ENCODE measurements around the gene PHACTR4.
A peak's percentile ranks its signal among the peaks of the same experiment; 100 is the strongest.
"Not testable (repeated sequence)": the region's sequence is repeated elsewhere in the genome, so short reads cannot be mapped to it uniquely, and the experiment has no call there.

PHACTR4 gene

GRCh38 chr1:28417441-28417922 lies 47.9 kb downstream of the PHACTR4 start:
- in situ Hi-C loops (cut with HindIII; ENCODE audit: low pct_ligation_motif_present, low pct_unique_long_range_greater_than_20kb, low sequenced_read_pairs) = no loop called here
- peak; percentile 90 for DNase-seq

DNA sequence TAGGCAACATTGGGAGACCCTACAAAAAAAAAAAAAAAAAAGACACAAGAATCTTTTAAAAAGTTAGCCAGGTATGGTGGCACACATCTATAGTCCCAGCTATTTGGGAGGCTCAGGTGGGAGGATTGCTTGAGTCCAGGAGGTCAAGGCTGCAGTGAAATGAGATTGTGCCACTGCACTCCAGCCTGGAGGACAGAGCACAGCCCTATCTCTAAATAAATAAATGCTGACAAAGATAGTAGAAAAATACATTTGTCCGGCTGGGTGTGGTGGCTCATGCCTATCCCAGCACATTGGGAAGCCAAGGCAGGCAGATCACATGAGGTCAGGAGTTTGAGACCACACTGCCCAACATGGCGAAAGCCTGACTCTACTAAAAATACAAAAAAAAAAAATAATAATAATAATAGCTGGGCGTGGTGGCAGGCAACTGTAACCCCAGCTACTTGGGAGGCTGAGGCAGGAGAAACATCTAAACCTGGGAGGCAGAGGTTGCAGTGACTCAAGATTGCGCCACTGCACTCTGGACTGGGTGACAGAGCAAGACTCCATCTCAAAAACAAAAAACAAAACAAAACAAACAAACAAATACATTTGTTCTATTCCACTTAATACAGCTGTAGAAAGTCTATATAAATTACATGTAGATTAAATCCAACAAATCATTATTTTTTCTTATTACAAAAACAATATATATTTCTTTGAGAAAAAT lies 48.5 kb downstream of the PHACTR4 start:
- in situ Hi-C loops (cut with HindIII; ENCODE audit: low pct_ligation_motif_present, low pct_unique_long_range_greater_than_20kb, low sequenced_read_pairs) = no loop called here
- DNase-seq = no peak

GRCh38 chr1:28421744-28422143 lies 52.2 kb downstream of the PHACTR4 start:
- in situ Hi-C loops (cut with HindIII; ENCODE audit: low pct_ligation_motif_present, low pct_unique_long_range_greater_than_20kb, low sequenced_read_pairs) = no loop called here
- no peak for DNase-seq

- DNase-seq = no peak
- in situ Hi-C loops (cut with HindIII; ENCODE audit: low pct_ligation_motif_present, low pct_unique_long_range_greater_than_20kb, low sequenced_read_pairs) = no loop called here
Observed at GRCh38 chr1:28426831-28427230, 57.3 kb downstream of the PHACTR4 start.

DNA sequence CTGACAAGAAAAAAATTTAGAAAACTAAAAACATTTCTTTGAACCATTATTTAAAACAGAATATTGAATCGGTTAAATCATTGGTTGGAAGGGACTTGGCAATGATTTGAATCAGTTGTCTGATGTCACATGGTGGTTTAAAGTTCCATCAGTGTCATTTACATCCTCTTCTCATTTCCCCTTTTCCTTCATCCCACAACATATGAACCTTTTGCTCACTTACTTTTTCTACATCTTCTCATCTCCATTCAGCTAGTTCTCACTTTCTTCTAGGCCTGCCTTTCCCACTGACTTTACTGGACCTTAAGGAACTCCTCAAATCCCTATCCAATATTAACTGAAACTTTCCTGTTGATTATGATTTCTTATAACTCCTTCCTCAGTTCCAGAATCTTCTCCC lies 58.5 kb downstream of the PHACTR4 start:
- DNase-seq = no peak
- in situ Hi-C loops (cut with HindIII; ENCODE audit: low pct_ligation_motif_present, low pct_unique_long_range_greater_than_20kb, low sequenced_read_pairs) = no loop called here

DNA sequence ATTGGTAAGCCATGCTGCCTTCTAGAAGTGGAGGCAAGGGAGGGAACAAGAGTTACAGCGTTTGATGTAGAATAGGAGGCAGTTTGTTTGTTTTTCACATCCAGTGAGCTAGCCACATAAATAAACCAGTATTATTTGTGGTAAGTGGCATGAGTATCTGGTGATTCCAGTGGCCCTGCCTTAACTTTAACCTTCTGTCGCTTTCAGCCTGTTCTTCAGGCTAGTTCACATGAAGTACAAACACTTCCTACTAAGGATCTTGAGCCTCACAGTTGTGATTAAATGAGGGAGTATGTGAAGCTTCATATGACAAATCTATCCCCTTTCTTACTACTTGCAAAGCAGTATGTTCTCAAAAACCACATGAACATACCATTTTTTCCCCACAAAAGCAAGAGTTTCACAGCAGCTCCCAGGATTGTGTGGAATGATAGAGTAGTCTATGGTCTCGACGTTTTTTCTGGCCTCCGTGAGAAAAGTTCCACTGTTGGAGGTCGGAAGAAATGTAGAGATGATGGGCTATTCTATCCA lies 59.5 kb downstream of the PHACTR4 start:
- no peak for DNase-seq
- in situ Hi-C loops (cut with HindIII; ENCODE audit: low pct_ligation_motif_present, low pct_unique_long_range_greater_than_20kb, low sequenced_read_pairs) = no loop called here

GRCh38 chr1:28436211-28436769 lies 66.8 kb downstream of the PHACTR4 start:
- in situ Hi-C loops (cut with HindIII; ENCODE audit: low pct_ligation_motif_present, low pct_unique_long_range_greater_than_20kb, low sequenced_read_pairs) = no loop called here
- DNase-seq = peak; percentile 29

GRCh38 chr1:28437264-28437923 lies 67.9 kb downstream of the PHACTR4 start:
- peak; percentile 89 for DNase-seq
- in situ Hi-C loops (cut with HindIII; ENCODE audit: low pct_ligation_motif_present, low pct_unique_long_range_greater_than_20kb, low sequenced_read_pairs) = no loop called here

GRCh38 chr1:28437924-28438699 lies 68.6 kb downstream of the PHACTR4 start:
- in situ Hi-C loops (cut with HindIII; ENCODE audit: low pct_ligation_motif_present, low pct_unique_long_range_greater_than_20kb, low sequenced_read_pairs) = no loop called here
- DNase-seq = peak; percentile 97

GRCh38 chr1:28439320-28439719 lies 69.8 kb downstream of the PHACTR4 start:
- peak; percentile 28 for DNase-seq
- in situ Hi-C loops (cut with HindIII; ENCODE audit: low pct_ligation_motif_present, low pct_unique_long_range_greater_than_20kb, low sequenced_read_pairs) = no loop called here

DNA sequence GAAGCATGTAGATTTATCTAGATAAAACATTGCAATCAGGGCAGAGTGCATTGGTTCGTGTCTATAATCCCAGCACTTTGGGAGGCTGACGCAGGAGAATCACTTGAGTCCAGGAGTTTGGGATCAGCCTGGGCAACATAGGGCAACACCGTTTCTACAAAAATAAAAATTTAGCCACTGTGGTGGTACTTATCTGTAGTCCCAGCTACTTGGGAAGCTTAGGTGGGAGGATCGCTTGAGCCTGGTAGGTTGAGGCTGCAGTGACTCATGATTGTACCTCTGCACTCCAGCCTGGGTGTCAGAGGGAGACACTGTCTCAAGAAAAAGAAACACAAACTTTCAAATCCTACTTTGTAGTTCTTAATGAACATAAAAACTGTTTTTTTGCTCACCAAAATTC lies 72.1 kb downstream of the PHACTR4 start:
- no peak for DNase-seq
- in situ Hi-C loops (cut with HindIII; ENCODE audit: low pct_ligation_motif_present, low pct_unique_long_range_greater_than_20kb, low sequenced_read_pairs) = no loop called here

- no peak for DNase-seq
- in situ Hi-C loops (cut with HindIII; ENCODE audit: low pct_ligation_motif_present, low pct_unique_long_range_greater_than_20kb, low sequenced_read_pairs) = no loop called here
Observed at GRCh38 chr1:28443550-28443949, 74.0 kb downstream of the PHACTR4 start.

DNA sequence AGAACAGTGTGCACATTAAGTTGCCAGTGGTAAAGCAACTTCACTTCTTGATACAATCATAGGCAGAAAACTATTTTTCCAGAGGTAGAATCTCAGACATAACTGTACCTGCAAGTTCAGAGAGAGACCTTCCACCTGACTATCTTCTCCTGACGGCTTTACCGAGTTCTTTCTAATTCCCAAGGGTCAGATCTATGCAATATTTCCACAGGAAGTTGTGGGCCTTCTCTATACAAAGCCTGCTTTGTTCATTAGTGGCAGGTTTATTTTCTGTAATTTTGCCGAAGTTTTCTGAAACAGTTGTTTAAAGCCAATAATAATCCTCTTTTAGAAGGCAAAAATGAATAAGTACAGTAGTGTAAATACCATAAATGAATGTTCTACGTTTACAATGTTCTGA lies 78.1 kb downstream of the PHACTR4 start:
- no peak for DNase-seq
- in situ Hi-C loops (cut with HindIII; ENCODE audit: low pct_ligation_motif_present, low pct_unique_long_range_greater_than_20kb, low sequenced_read_pairs) = no loop called here

GRCh38 chr1:28448094-28448611 lies 78.6 kb downstream of the PHACTR4 start:
- in situ Hi-C loops (cut with HindIII; ENCODE audit: low pct_ligation_motif_present, low pct_unique_long_range_greater_than_20kb, low sequenced_read_pairs); DNase-seq: not testable (repeated sequence)

DNA sequence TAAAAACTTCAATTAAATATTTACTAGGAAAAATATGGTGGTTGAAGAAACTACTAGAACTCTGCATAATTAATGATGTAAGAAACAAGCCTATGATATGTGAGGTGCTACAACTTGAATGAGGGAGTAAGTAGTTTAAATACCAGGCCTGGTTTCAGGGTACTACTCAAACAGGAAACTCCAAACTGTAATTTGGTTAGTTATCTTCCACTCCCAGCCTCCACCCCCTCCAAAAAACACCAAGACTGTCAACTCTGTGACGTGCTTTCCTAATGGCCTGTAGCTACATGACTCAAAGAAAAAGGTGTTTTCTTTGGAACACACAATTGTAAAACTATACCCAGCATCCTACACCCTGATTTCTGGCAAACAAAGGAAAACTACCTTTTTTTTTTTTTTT lies 80.4 kb downstream of the PHACTR4 start:
- no peak for DNase-seq

DNA sequence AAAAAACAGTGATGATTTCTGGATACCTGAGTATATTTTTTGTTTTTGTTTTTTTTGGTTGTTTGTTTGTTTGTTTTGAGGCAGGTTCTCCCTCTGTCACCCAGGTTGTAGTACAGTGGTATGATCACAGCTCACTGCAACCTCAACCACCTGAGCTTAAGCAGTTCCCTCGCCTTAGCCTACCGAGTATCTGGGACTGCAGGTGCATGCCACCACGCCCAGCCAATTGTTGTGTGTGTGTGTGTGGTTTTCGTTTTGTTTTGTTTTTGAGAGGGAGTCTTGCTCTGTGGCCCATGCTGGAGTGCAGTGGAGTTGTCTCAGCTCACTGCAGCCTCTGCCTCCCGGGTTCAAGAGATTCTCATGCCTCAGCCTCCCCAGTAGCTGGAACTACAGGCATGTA lies 81.0 kb downstream of the PHACTR4 start:
- in situ Hi-C loops (cut with HindIII; ENCODE audit: low pct_ligation_motif_present, low pct_unique_long_range_greater_than_20kb, low sequenced_read_pairs) = no loop called here
- no peak for DNase-seq

More for the DNA sequence above, 80.4 kb downstream of the PHACTR4 start:
- in situ Hi-C loops (cut with HindIII; ENCODE audit: low pct_ligation_motif_present, low pct_unique_long_range_greater_than_20kb, low sequenced_read_pairs) = no loop called here

- in situ Hi-C loops (cut with HindIII; ENCODE audit: low pct_ligation_motif_present, low pct_unique_long_range_greater_than_20kb, low sequenced_read_pairs) = no loop called here
- DNase-seq = no peak
Observed at GRCh38 chr1:28451011-28451410, 81.5 kb downstream of the PHACTR4 start.

DNA sequence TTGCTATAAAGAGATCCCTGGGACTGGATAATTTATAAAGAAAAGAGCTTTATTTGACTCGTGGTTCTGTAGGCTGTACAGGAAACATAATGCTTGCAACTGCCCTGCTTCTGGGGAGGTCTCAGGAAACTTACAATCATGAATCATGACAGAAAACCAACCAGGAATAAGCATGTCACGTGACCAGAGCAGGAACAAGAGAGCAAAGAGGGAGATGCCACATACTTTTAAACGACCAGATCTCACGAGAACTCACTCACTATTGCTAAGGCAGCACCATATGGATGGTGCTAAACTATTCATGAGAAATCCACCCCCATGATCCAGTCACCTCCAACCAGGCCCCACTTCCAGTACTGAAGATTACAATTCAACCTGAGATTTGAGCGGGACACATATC lies 86.5 kb downstream of the PHACTR4 start:
- DNase-seq = peak; percentile 21
- in situ Hi-C loops (cut with HindIII; ENCODE audit: low pct_ligation_motif_present, low pct_unique_long_range_greater_than_20kb, low sequenced_read_pairs) = no loop called here

DNA sequence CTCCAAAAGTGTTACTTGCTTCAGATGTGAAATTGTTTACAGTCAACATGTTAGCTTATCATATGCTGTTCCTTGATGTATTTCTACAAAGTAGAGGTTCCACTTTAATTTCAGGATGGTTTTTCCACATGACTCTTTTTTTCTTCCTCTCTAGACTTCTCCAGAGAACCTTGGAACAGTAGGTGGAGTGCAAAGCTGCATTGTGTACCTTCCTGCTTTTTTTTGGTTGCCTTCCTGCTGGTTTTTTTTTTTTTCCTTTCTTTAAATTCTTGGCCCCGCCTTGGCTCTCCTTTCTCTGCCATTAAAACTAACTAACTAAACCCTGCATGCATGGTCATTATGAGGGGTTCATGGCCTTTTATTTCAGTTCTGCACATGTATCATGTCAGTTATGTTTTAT lies 88.1 kb downstream of the PHACTR4 start:
- in situ Hi-C loops (cut with HindIII; ENCODE audit: low pct_ligation_motif_present, low pct_unique_long_range_greater_than_20kb, low sequenced_read_pairs) = no loop called here
- DNase-seq = no peak

Measured in ACHN (cell line).